Measurements from ENCODE around the gene PURB. TPM values are rescaled to one million over a fixed set of nuclear protein-coding genes. Genes with fewer than 3 reads are reported as not detected.
A peak's percentile ranks its signal among the peaks of the same experiment; 100 is the strongest.

Gene PURB
- total RNA-seq, 1 experiment from 2014 or later = 21.3 TPM

DNA sequence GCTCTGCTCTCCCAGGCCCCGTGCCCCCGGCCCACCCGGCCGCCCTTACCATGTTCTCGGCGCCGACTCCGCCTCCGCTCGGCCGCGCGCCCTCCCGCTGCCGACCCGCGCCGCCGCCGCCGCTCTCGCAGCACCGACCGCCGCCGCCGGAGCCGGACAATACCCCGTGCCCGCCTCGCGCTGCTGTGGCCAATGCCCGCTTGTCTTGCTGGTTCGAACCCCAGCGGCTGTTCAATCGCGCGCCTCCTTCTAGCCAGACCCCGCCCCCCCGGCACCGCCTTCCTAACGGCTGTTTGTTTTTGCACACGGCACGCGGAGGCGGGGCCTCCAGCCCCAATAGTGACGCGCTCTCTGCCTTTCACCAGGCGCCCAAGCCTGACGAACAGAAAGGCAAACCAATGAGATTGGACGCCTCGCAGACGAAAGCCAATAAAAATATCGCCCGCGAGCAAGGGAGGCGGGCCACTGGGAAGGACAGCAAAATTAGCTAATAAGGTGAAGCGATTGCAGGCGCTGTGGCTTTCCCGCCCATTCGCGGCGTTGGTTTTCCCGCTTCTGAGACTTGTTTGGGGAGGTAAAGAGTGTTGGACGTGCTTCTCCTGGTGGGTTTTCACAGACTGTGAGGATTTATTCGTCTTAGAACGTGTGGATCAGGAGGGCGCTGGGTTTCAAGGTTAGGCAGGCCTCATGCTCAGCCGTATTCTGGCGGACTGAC lies 37.3 kb downstream of the PURB start, which contains the start of gene H2AZ2:
Gene H2AZ2, minus strand, starts transcription at position 168 of the 715 bp plus-strand sequence. Its CDS starts 116 bp downstream, at position 52.
- Histone ChIP-seq H3K14ac (ENCODE audit: insufficient read depth, low read length) (peak within 1 kb of the TSS; percentile 90), H3K23ac (ENCODE audit: insufficient read length, low read depth, low read length) (no peak within 1 kb of the TSS), H3K23me2 (ENCODE audit: insufficient read length, low read depth, low read length, poor library complexity, severe bottlenecking) (no peaks in the 10 kb centered on the region), H3K79me2 (ENCODE audit: insufficient read depth, low read length) (peaks cover 18% of the 10 kb centered on the region; the same call in 1 of the 2 replicates), H3K9me3 (ENCODE audit: control insufficient read depth, low read depth, low read length) (no peaks in the 10 kb centered on the region), H4K5ac (ENCODE audit: insufficient read length, low read depth, low read length) (peak within 1 kb of the TSS; percentile 38), H2BK5ac (ENCODE audit: insufficient read length, low read length) (peak within 1 kb of the TSS; percentile 65), H4K8ac (replicated peaks; ENCODE audit: insufficient read length, low read depth, low read length) (no peak within 1 kb of the TSS), H2BK20ac (ENCODE audit: low read depth, low read length, poor library complexity, severe bottlenecking) (no peak within 1 kb of the TSS), H3K79me1 (ENCODE audit: insufficient read depth, low read depth, low read length, poor library complexity, severe bottlenecking) (no peaks in the 10 kb centered on the region), H2BK15ac (ENCODE audit: low read depth, low read length) (no peak within 1 kb of the TSS), H2AK5ac (ENCODE audit: insufficient read length, low read length) (no peak within 1 kb of the TSS), H3K18ac (ENCODE audit: insufficient read length, low read depth, low read length) (peak within 1 kb of the TSS; percentile 95), H3K27me3 (ENCODE audit: insufficient read depth, low read length) (no peaks in the 10 kb centered on the region), H4K20me1 (ENCODE audit: control insufficient read depth, insufficient read depth, insufficient read length) (no peaks in the 10 kb centered on the region), H3K56ac (ENCODE audit: insufficient read length, low read depth, low read length) (peak within 1 kb of the TSS; percentile 54), H2BK12ac (ENCODE audit: insufficient read length, low read depth, low read length) (no peak within 1 kb of the TSS), H3K9ac (ENCODE audit: extremely low read depth, insufficient read length, low read length) (peak within 1 kb of the TSS; percentile 99), H2AFZ (ENCODE audit: low read length) (no peak within 1 kb of the TSS), H3T11ph (ENCODE audit: low read length) (no peak within 1 kb of the TSS), H3K27ac (ENCODE audit: insufficient read length, low read depth, low read length) (peak within 1 kb of the TSS; percentile 91), H2BK120ac (ENCODE audit: low read depth, low read length, poor library complexity, severe bottlenecking) (no peak within 1 kb of the TSS), H3K4me1 (ENCODE audit: insufficient read depth, low read length) (no peaks in the 10 kb centered on the region), H3K4me2 (ENCODE audit: insufficient read depth, insufficient read length, low read length) (peak within 1 kb of the TSS; percentile 91), H3K4ac (ENCODE audit: low read depth, low read length) (no peak within 1 kb of the TSS; the same call in 1 of the 2 replicates), H4K91ac (ENCODE audit: insufficient read length, low read depth, low read length) (no peak within 1 kb of the TSS)
- Mint-ChIP-seq H3K4me3 (peak within 1 kb of the TSS; percentile 97 to 99), H3K9me3 (no peaks in the 10 kb centered on the region), H3K27ac (peak within 1 kb of the TSS; percentile 100), H3K36me3 (ENCODE audit: insufficient read depth in 1 of 3, low read depth in 3 of 3) (peaks cover 0 to 3% (median 3%) of the 10 kb centered on the region in 3 experiments; a peak in 2 of 7 replicates), H3K27me3 (ENCODE audit: low read depth) (no peaks in the 10 kb centered on the region), H3K4me1 (peaks cover 8 to 19% of the 10 kb centered on the region in 2 experiments)
- TF ChIP-seq, protein P1, sequence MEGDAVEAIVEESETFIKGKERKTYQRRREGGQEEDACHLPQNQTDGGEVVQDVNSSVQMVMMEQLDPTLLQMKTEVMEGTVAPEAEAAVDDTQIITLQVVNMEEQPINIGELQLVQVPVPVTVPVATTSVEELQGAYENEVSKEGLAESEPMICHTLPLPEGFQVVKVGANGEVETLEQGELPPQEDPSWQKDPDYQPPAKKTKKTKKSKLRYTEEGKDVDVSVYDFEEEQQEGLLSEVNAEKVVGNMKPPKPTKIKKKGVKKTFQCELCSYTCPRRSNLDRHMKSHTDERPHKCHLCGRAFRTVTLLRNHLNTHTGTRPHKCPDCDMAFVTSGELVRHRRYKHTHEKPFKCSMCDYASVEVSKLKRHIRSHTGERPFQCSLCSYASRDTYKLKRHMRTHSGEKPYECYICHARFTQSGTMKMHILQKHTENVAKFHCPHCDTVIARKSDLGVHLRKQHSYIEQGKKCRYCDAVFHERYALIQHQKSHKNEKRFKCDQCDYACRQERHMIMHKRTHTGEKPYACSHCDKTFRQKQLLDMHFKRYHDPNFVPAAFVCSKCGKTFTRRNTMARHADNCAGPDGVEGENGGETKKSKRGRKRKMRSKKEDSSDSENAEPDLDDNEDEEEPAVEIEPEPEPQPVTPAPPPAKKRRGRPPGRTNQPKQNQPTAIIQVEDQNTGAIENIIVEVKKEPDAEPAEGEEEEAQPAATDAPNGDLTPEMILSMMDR (conservative IDR thresholded peaks at IDR 0.05) = no peak
- peak; percentile 100 for DNase-seq
- no CpG with 5 or more reads among the region's 70 CpGs for WGBS (ENCODE audit: extremely low coverage, insufficient read length, low lambda C conversion rate)

Measured in H9 (cell line).